H1 (cell line): ENCODE results near the gene DPY30. TPM values are rescaled to one million over a fixed set of nuclear protein-coding genes. Genes with fewer than 3 reads are reported as not detected.

Source experiments
- BCL11A ChIP-seq, 2 experiments: IDR thresholded peaks; one replicate each; pipeline ENCODE4 v1.6.1; 2011; ENCODE audit warnings: low read depth in 2 of 2, low read length in 2 of 2, mild to moderate bottlenecking in 2 of 2
- CREB1 ChIP-seq: IDR thresholded peaks from 2 replicates; pipeline ENCODE4 v1.6.1; 2012; ENCODE audit warnings: inconsistent platforms
- EZH2 ChIP-seq: fragments of 200-600 bp; sonication (generic); IDR thresholded peaks from 2 replicates; pipeline ENCODE4 v1.7.1; 2012; ENCODE audit warnings: low read depth, mild to moderate bottlenecking, moderate library complexity, low read length, inconsistent platforms; ENCODE audit not compliant: severe bottlenecking
- RFX5 ChIP-seq: IDR thresholded peaks from 2 replicates; pipeline ENCODE4 v1.6.1; 2011; ENCODE audit warnings: low read depth, low read length, improper control_type of control experiment, borderline replicate concordance
- SIX5 ChIP-seq: IDR thresholded peaks from 2 replicates; pipeline ENCODE4 v1.6.1; 2011; ENCODE audit warnings: mild to moderate bottlenecking, low read depth, low read length
- YY1 ChIP-seq: IDR thresholded peaks from 2 replicates; pipeline ENCODE4 v1.6.1; 2011; ENCODE audit warnings: low read depth, mild to moderate bottlenecking, low read length
- polyA plus RNA-seq, 7 experiments: library from polyadenylated mRNA; depleted of rRNA in 3 of 7; stranded (reverse) in 5 of 7; unstranded in 2 of 7; fragments of >200 nt in 5 of 7; fragments of 200-250 nt in 2 of 7; gene quantifications; 1 replicate in 5 of 7; 2 replicates in 1 of 7; 4 replicates in 1 of 7; pipeline versions ENCODE4 v1.2.1 to v1.2.3, GENCODE V29; 2011 to 2013; ENCODE audit warnings: missing spikeins in 2 of 7, mixed read lengths in 2 of 7
- total RNA-seq: library from RNA; stranded (reverse); fragmentation: NEBNext Ultra II Directional; extraction: Animal tissue kit (Norgen Biotek cat#: 25700); gene quantifications from 2 replicates; pipeline ENCODE4 v1.2.1, GENCODE V29; 2021

DPY30 gene
- total and polyA plus RNA-seq, 2 of the 8 experiments (the other 6 are each of a cell fraction or from before 2014, with no cell fraction given): 139 to 157 TPM

DNA sequence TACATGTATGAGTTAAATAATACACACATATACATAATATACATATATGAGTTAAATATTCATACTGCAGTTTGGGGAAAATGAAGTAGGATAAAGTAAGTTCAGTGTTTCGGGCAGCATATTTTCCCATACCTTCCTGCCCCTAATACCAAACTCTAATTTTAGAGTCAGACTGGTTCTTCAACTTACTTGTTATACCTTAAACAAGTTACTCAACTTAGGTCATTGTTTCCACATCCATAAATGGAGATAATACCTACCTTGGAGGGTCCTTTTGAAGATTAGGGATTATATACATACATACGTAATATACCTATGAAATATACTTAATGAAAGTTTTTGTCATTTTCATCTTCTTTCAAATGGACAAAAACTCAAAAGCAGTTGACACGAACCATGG, 37.2 kb downstream of the DPY30 start (continued):
- TF ChIP-seq RFX5 (no peak), EZH2 (no peak), SIX5 (no peak), CREB1 (no peak), YY1 (no peak), BCL11A (IDR thresholded peaks at IDR 0.05; ENCODE audit: low read depth in 2 of 2, low read length in 2 of 2) (no peak)
